NCI-H1694 (cell line): Measurements from ENCODE around the gene CIAO2B.

Source experiments
- DNase-seq: peaks from one replicate; lab custom pipeline; 2025; lab: John Stamatoyannopoulos, UW

CIAO2B gene

GRCh38 chr16:66919569-66920298 lies 14.5 kb downstream of the CIAO2B start:
- DNase-seq = no peak

GRCh38 chr16:66918803-66919568 lies 15.2 kb downstream of the CIAO2B start, which contains the start of gene CDH16:
Gene CDH16 (minus strand): TSS chr16:66918885. CDS start chr16:66918065, 820 bp downstream.
- DNase-seq = no peak

- no peak for DNase-seq
These were observed 15.8 kb downstream of the CIAO2B start for GRCh38 chr16:66918355-66918754.

GRCh38 chr16:66917741-66918140 lies 16.5 kb downstream of the CIAO2B start:
- DNase-seq = no peak

GRCh38 chr16:66916518-66916917 lies 17.7 kb downstream of the CIAO2B start:
- DNase-seq = no peak

GRCh38 chr16:66915041-66915440 lies 19.2 kb downstream of the CIAO2B start:
- DNase-seq = no peak

- DNase-seq = no peak
These were observed 19.7 kb downstream of the CIAO2B start for GRCh38 chr16:66914541-66914940.

GRCh38 chr16:66913711-66914110 lies 20.5 kb downstream of the CIAO2B start:
- DNase-seq = no peak

GRCh38 chr16:66913081-66913480 lies 21.1 kb downstream of the CIAO2B start:
- DNase-seq = no peak

- no peak for DNase-seq
These were observed 22.4 kb downstream of the CIAO2B start for GRCh38 chr16:66911801-66912200.

- DNase-seq = no peak
These were observed 23.1 kb downstream of the CIAO2B start for GRCh38 chr16:66911112-66911511.

- no peak for DNase-seq
These were observed 23.8 kb downstream of the CIAO2B start for GRCh38 chr16:66910175-66910940.

GRCh38 chr16:66908762-66909559 lies 25.2 kb downstream of the CIAO2B start:
- no peak for DNase-seq

- no peak for DNase-seq
These were observed 26.1 kb downstream of the CIAO2B start for GRCh38 chr16:66908116-66908515.

- no peak for DNase-seq
These were observed 27.0 kb downstream of the CIAO2B start for GRCh38 chr16:66906916-66907836.

GRCh38 chr16:66905633-66906539 lies 28.3 kb downstream of the CIAO2B start:
- no peak for DNase-seq

GRCh38 chr16:66904846-66905632 lies 29.2 kb downstream of the CIAO2B start:
- DNase-seq = no peak

GRCh38 chr16:66904428-66904845 lies 29.8 kb downstream of the CIAO2B start:
- DNase-seq = no peak
